ENCODE results near the gene KCNQ1.

KCNQ1 gene

GRCh38 chr11:2444821-2445745, at the start of gene KCNQ1:
KCNQ1 (plus strand) TSS chr11:2445008; CDS start chr11:2445099, 91 bp downstream.
- DNase-seq (ENCODE audit: low read depth): no peak

GRCh38 chr11:2395211-2395730, 49.5 kb upstream of the KCNQ1 start:
- DNase-seq (ENCODE audit: low read depth): no peak

GRCh38 chr11:2395856-2396255, 49.0 kb upstream of the KCNQ1 start:
- no peak for DNase-seq (ENCODE audit: low read depth)

- DNase-seq (ENCODE audit: low read depth): no peak
Observed at GRCh38 chr11:2396471-2396870, 48.3 kb upstream of the KCNQ1 start.

GRCh38 chr11:2397005-2397404, 47.8 kb upstream of the KCNQ1 start:
- DNase-seq (ENCODE audit: low read depth): no peak

GRCh38 chr11:2398664-2399355, 46.0 kb upstream of the KCNQ1 start:
- no peak for DNase-seq (ENCODE audit: low read depth)

GRCh38 chr11:2399488-2400068, 45.2 kb upstream of the KCNQ1 start:
- no peak for DNase-seq (ENCODE audit: low read depth)

GRCh38 chr11:2400069-2400761, 44.6 kb upstream of the KCNQ1 start, which contains the start of gene TSSC4:
TSSC4 (plus strand) TSS chr11:2400750; CDS start chr11:2402634, 1,884 bp downstream.
- peak; percentile 100 for DNase-seq (ENCODE audit: low read depth)

GRCh38 chr11:2400762-2401435, 43.9 kb upstream of the KCNQ1 start:
- DNase-seq (ENCODE audit: low read depth): no peak

GRCh38 chr11:2401436-2401984, 43.3 kb upstream of the KCNQ1 start:
- no peak for DNase-seq (ENCODE audit: low read depth)

- no peak for DNase-seq (ENCODE audit: low read depth)
Observed at GRCh38 chr11:2402106-2402505, 42.7 kb upstream of the KCNQ1 start.

- DNase-seq (ENCODE audit: low read depth): no peak
Observed at GRCh38 chr11:2402890-2403645, 41.7 kb upstream of the KCNQ1 start.

- DNase-seq (ENCODE audit: low read depth): no peak
Observed at GRCh38 chr11:2404735-2405196, 40.0 kb upstream of the KCNQ1 start.

GRCh38 chr11:2406451-2406850, 38.4 kb upstream of the KCNQ1 start:
- no peak for DNase-seq (ENCODE audit: low read depth)

- no peak for DNase-seq (ENCODE audit: low read depth)
Observed at GRCh38 chr11:2406878-2407410, 37.9 kb upstream of the KCNQ1 start.

- DNase-seq (ENCODE audit: low read depth): no peak
Observed at GRCh38 chr11:2408671-2409070, 36.1 kb upstream of the KCNQ1 start.

GRCh38 chr11:2409126-2409525, 35.7 kb upstream of the KCNQ1 start:
- no peak for DNase-seq (ENCODE audit: low read depth)

- no peak for DNase-seq (ENCODE audit: low read depth)
Observed at GRCh38 chr11:2409611-2410468, 35.0 kb upstream of the KCNQ1 start.

- no peak for DNase-seq (ENCODE audit: low read depth)
Observed at GRCh38 chr11:2410616-2411015, 34.2 kb upstream of the KCNQ1 start.
